Measurements from ENCODE around the gene OAS2. TPM values are rescaled to one million over a fixed set of nuclear protein-coding genes. Genes with fewer than 3 reads are reported as not detected.

The OAS2 gene
- total and polyA plus RNA-seq, 2 of the 8 experiments (the other 6 are each of a cell fraction or from before 2014, with no cell fraction given) = 0.06 TPM; not detected in 1

DNA sequence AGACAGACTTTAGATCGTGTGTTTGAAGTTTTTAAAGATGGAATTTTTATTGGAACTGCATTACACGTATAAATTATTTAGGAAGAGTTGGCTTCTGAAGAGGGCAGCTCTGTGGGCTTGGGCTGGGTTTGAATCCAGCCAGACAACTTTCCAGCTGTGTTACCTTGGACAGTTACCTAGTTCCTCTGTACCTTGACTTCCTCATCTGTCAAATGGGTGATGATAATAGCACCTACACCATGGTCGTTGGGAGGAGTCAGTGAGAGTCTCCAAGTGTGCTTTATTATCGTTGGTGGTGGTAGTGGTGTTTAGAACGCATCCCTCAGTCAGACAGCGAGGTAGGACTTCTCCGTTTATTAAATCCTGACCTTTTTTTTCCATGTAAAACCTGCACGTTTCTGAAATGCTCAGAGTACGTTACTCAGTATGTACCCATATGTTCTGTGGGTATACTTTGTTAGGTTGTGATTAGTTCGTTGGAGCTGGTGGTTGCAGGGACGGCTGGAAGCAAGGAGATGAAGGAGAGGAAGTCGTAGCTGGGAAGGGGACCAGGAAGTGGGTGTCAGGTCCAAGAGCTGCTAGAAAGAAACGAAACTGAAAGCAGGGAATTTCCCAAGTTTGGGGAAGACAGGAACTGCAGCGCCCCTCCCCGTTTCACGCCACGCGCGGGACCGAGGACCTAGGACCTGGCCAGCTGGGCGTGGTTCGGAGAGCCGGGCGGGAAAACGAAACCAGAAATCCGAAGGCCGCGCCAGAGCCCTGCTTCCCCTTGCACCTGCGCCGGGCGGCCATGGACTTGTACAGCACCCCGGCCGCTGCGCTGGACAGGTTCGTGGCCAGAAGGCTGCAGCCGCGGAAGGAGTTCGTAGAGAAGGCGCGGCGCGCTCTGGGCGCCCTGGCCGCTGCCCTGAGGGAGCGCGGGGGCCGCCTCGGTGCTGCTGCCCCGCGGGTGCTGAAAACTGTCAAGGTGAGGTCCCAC, 40.3 kb upstream of the OAS2 start, which contains the start of gene OAS3 (continued):
- TF ChIP-seq, protein P1, sequence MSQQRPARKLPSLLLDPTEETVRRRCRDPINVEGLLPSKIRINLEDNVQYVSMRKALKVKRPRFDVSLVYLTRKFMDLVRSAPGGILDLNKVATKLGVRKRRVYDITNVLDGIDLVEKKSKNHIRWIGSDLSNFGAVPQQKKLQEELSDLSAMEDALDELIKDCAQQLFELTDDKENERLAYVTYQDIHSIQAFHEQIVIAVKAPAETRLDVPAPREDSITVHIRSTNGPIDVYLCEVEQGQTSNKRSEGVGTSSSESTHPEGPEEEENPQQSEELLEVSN (IDR thresholded peaks at IDR 0.05) = peak; percentile 61; the same call in 1 of the 2 replicates
- TF ChIP-seq ASH2L (IDR thresholded peaks at IDR 0.05; ENCODE audit: low read length) = peak; percentile 34
